ENCODE measurements around the gene JUNB.

Gene JUNB

GRCh38 chr19:12788042-12788681, 3.1 kb upstream of the JUNB start:
- H3K4me3 ChIP-seq (ENCODE audit: low read length), result peak overlapping the region; percentile 87
- peaks cover 15% of the 10 kb centered on the region for H3K36me3 ChIP-seq (replicated peaks; ENCODE audit: low read depth, low read length)
- H3K79me2 ChIP-seq (ENCODE audit: low read length), result peaks cover 34% of the 10 kb centered on the region
- TF ChIP-seq EZH2phosphoT487 (IDR thresholded peaks at IDR 0.05; ENCODE audit: low read depth) (no peak), CTCF (IDR thresholded peaks at IDR 0.05; ENCODE audit: low read depth, low read length) (no peak)
- no peaks in the 10 kb centered on the region for H3K27me3 ChIP-seq (ENCODE audit: low read depth, low read length)
- H3K9me3 ChIP-seq (ENCODE audit: insufficient read depth, low read length), result no peaks in the 10 kb centered on the region
- peak overlapping the region; percentile 98 for H3K4me2 ChIP-seq (ENCODE audit: low read length)
- H3K4me1 ChIP-seq (ENCODE audit: low read length), result peaks cover 64% of the 10 kb centered on the region
- H2AFZ ChIP-seq (ENCODE audit: low read depth, low read length), result no peak overlapping the region
- peak overlapping the region; percentile 100 for H3K9ac ChIP-seq (ENCODE audit: low read length)
- H3K27ac ChIP-seq (ENCODE audit: low read length), result peak overlapping the region; percentile 97
- peaks cover 4% of the 10 kb centered on the region; the same call in 1 of the 2 replicates for H4K20me1 ChIP-seq (ENCODE audit: insufficient read depth, low read length)

DNA sequence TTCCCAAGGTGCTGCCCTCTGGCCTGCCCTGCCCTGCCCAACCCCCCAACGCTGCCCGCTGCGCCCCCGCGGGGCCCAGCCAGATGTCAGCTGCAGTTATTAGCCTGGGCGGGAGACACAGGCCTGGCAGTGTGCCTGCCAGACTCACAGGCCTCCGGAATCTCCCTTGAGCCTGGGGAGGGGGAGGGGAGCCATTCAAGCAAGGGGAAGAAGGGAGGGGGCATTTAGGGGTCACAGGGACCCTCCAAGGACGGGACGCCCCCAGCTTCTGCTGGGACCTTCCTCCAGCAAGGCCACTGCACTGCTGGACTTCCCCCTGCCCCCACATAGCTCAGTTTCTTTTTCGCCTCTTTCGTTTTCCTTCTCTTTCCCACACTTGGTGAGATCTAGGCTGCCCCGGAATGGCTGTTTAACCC, 2.6 kb upstream of the JUNB start:
- peak overlapping the region; percentile 97 for H3K27ac ChIP-seq (ENCODE audit: low read length)
- H3K4me2 ChIP-seq (ENCODE audit: low read length), result peak overlapping the region; percentile 98
- no peaks in the 10 kb centered on the region for H3K9me3 ChIP-seq (ENCODE audit: insufficient read depth, low read length)
- peaks cover 37% of the 10 kb centered on the region for H3K79me2 ChIP-seq (ENCODE audit: low read length)
- TF ChIP-seq EZH2phosphoT487 (IDR thresholded peaks at IDR 0.05; ENCODE audit: low read depth) (no peak), CTCF (IDR thresholded peaks at IDR 0.05; ENCODE audit: low read depth, low read length) (peak; percentile 45)
- H3K4me3 ChIP-seq (ENCODE audit: low read length), result peak overlapping the region; percentile 87
- peak overlapping the region; percentile 100 for H3K9ac ChIP-seq (ENCODE audit: low read length)
- peaks cover 59% of the 10 kb centered on the region for H3K4me1 ChIP-seq (ENCODE audit: low read length)
- no peaks in the 10 kb centered on the region for H3K27me3 ChIP-seq (ENCODE audit: low read depth, low read length)
- H2AFZ ChIP-seq (ENCODE audit: low read depth, low read length), result no peak overlapping the region
- peaks cover 16% of the 10 kb centered on the region for H3K36me3 ChIP-seq (replicated peaks; ENCODE audit: low read depth, low read length)
- H4K20me1 ChIP-seq (ENCODE audit: insufficient read depth, low read length), result peaks cover 4% of the 10 kb centered on the region; the same call in 1 of the 2 replicates

DNA sequence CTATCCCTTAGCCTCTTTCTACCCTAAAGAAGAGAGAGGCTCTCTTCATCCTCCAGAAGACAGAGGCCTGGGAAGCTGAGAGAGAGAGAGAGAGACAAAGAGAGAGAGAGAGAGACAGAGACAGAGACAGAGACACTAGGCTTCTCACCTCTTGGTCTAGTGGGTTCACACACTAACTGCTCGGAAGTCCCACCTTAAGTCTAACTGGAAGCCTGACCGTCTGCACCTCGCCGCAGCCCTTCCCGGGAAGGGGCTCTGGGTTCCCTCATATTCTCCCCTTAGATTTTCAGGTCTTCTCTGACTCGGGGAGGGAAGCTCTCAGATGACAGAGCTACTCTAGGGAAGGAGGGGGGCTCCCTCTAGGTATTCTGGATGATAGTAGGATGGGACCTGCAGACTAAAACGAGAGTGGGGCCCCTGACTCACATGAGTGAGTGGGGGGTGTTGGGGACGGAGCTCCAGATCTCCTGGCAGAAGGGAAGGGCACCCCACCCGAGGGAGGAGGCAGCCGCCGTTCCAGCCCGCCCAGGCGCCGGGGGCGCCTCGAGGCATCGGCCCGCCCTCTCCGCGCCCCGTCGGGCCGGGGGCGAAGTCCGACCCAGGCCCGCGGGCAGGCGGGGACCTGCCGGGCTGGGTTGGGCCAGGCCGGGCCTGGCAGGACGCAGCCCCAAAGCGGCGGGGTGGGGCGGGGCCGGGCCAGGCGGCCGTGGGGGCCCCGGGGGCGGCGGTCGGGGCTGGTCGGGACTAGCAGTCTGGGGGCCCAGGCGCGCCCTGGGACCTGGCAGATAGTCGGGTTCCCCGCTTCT, 2.0 kb upstream of the JUNB start:
- Histone ChIP-seq H3K4me3 (ENCODE audit: low read length) (peak overlapping the region; percentile 87), H3K4me1 (ENCODE audit: low read length) (peaks cover 57% of the 10 kb centered on the region), H3K4me2 (ENCODE audit: low read length) (peak overlapping the region; percentile 98), H3K79me2 (ENCODE audit: low read length) (peaks cover 42% of the 10 kb centered on the region), H3K27me3 (ENCODE audit: low read depth, low read length) (no peaks in the 10 kb centered on the region), H3K27ac (ENCODE audit: low read length) (peak overlapping the region; percentile 97), H2AFZ (ENCODE audit: low read depth, low read length) (no peak overlapping the region), H4K20me1 (ENCODE audit: insufficient read depth, low read length) (peaks cover 4% of the 10 kb centered on the region; the same call in 1 of the 2 replicates), H3K36me3 (replicated peaks; ENCODE audit: low read depth, low read length) (peaks cover 16% of the 10 kb centered on the region), H3K9ac (ENCODE audit: low read length) (peak overlapping the region; percentile 100), H3K9me3 (ENCODE audit: insufficient read depth, low read length) (no peaks in the 10 kb centered on the region)
- no peak for TF ChIP-seq CTCF (IDR thresholded peaks at IDR 0.05; ENCODE audit: low read depth, low read length)
- no peak for TF ChIP-seq EZH2phosphoT487 (IDR thresholded peaks at IDR 0.05; ENCODE audit: low read depth)
